ENCODE data around the gene PRKCQ. TPM values are rescaled to one million over a fixed set of nuclear protein-coding genes. Genes with fewer than 3 reads are reported as not detected.

PRKCQ gene
- total and polyA plus RNA-seq, 2 of the 13 experiments (the other 11 are each of a cell fraction or from before 2014, with no cell fraction given) = 0.13 to 0.35 TPM

DNA sequence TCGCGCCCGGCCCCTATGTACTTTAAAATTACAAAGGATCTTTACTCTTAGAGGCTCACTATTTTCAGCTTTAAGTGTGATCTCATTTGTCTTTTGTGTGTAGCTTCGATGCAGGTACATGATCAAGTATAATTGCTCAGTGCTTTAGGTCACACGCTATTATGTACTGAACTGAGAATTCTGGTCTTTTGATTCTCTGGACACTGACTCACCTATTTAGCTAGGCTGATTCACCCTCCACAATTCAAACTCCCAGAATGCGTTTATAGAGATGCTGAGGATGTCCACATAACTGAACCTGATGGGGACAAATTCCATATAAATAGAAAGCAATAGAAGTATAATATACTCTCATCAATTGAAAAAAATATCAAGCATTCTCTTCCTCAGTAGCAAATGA is 57.8 kb downstream of the PRKCQ start:
- WGBS (ENCODE audit: low lambda C conversion rate) = 51% methylated on average over 6 of the region's 6 CpGs
- Histone ChIP-seq H3K27ac (ENCODE audit: extremely low read length, insufficient read depth, low read length) (no peak overlapping the region), H2AFZ (ENCODE audit: low read length) (no peak overlapping the region), H3K4me3 (replicated peaks in 1 of 3; ENCODE audit: insufficient read depth in 1 of 3, low read depth in 2 of 3, low read length in 3 of 3) (no peak overlapping the region), H4K20me1 (ENCODE audit: insufficient read depth, low read length) (no peaks in the 10 kb centered on the region), H3K27me3 (ENCODE audit: control insufficient read depth in 1 of 2, insufficient read depth in 2 of 2, low read length in 2 of 2) (peaks cover 0 to 9% of the 10 kb centered on the region in 2 experiments; a peak in 2 of 5 replicates), H3K79me2 (ENCODE audit: insufficient read depth, low read length) (no peaks in the 10 kb centered on the region), H3K9ac (ENCODE audit: insufficient read depth, low read depth, low read length) (no peak overlapping the region), H3K4me1 (ENCODE audit: insufficient read depth, low read length) (no peaks in the 10 kb centered on the region), H3K36me3 (replicated peaks in 1 of 2; ENCODE audit: control insufficient read depth in 1 of 2, insufficient read depth in 2 of 2, low read length in 2 of 2) (no peaks in the 10 kb centered on the region), H3K9me3 (ENCODE audit: low read length) (no peaks in the 10 kb centered on the region), H3K4me2 (ENCODE audit: low read depth, low read length) (no peak overlapping the region)
- no peak for ATAC-seq
- BruUV-seq (replicated peaks) = no TSS peak
- ChIA-PET CTCF (ENCODE audit: low intra/inter-chr PET ratio, low total read pairs) (no interaction called here), POLR2A (no interaction called here)
- no peak for TF ChIP-seq ZNF431 (CRISPR knock-in tag; IDR thresholded peaks at IDR 0.05; ENCODE audit: borderline replicate concordance, low read depth)
- TF ChIP-seq, protein P1, sequence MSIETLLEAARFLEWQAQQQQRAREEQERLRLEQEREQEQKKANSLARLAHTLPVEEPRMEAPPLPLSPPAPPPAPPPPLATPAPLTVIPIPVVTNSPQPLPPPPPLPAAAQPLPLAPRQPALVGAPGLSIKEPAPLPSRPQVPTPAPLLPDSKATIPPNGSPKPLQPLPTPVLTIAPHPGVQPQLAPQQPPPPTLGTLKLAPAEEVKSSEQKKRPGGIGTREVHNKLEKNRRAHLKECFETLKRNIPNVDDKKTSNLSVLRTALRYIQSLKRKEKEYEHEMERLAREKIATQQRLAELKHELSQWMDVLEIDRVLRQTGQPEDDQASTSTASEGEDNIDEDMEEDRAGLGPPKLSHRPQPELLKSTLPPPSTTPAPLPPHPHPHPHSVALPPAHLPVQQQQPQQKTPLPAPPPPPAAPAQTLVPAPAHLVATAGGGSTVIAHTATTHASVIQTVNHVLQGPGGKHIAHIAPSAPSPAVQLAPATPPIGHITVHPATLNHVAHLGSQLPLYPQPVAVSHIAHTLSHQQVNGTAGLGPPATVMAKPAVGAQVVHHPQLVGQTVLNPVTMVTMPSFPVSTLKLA (IDR thresholded peaks at IDR 0.05) = no peak
- no peak for DNase-seq (ENCODE audit: low spot score)
- intact Hi-C loops (cut with micrococcal nuclease; ENCODE audit: unreplicated experiment) = no loop called here
- in situ Hi-C loops (cut with HindIII; ENCODE audit: extremely low pct_ligation_motif_present, low pct_unique_long_range_greater_than_20kb) = no loop called here
- no peak for FAIRE-seq

DNA sequence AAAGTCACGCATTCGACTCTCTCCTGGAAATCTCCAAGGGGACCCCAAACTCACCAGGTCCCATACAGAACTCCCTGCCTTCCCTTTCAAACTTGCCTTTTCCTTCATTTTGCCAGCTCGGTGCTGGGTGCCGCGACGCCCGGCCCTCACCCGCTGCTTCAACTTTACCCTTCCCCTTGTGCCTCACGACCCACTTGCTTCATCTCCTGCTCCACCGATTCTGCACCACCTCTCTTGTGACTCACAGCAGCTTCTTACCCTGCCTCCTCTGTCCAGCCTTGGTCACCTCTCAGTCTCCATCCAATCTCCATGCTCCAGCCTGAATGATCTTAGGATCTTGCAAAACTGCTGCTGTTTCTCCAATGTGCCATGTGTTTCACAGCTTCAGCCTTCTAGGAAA is 59.9 kb downstream of the PRKCQ start:
- Histone ChIP-seq H3K27me3 (ENCODE audit: control insufficient read depth in 1 of 2, insufficient read depth in 2 of 2, low read length in 2 of 2) (peaks cover 0 to 19% of the 10 kb centered on the region in 2 experiments; a peak in 2 of 5 replicates), H3K9ac (ENCODE audit: insufficient read depth, low read depth, low read length) (no peak overlapping the region), H3K79me2 (ENCODE audit: insufficient read depth, low read length) (no peaks in the 10 kb centered on the region), H3K4me3 (replicated peaks in 1 of 3; ENCODE audit: insufficient read depth in 1 of 3, low read depth in 2 of 3, low read length in 3 of 3) (no peak overlapping the region), H3K27ac (ENCODE audit: extremely low read length, insufficient read depth, low read length) (no peak overlapping the region), H3K4me2 (ENCODE audit: low read depth, low read length) (no peak overlapping the region), H3K4me1 (ENCODE audit: insufficient read depth, low read length) (no peaks in the 10 kb centered on the region), H3K9me3 (ENCODE audit: low read length) (no peaks in the 10 kb centered on the region), H3K36me3 (replicated peaks in 1 of 2; ENCODE audit: control insufficient read depth in 1 of 2, insufficient read depth in 2 of 2, low read length in 2 of 2) (no peaks in the 10 kb centered on the region), H4K20me1 (ENCODE audit: insufficient read depth, low read length) (no peaks in the 10 kb centered on the region), H2AFZ (ENCODE audit: low read length) (no peak overlapping the region)
- intact Hi-C loops (cut with micrococcal nuclease; ENCODE audit: unreplicated experiment) (no loop called here), in situ Hi-C loops (cut with HindIII; ENCODE audit: extremely low pct_ligation_motif_present, low pct_unique_long_range_greater_than_20kb) (no loop called here)
- CTCF ChIA-PET (ENCODE audit: low intra/inter-chr PET ratio, low total read pairs) = no interaction called here
- POLR2A ChIA-PET = no interaction called here
- DNase-seq (ENCODE audit: low spot score) (no peak), FAIRE-seq (no peak), ATAC-seq (no peak)
- BruUV-seq (replicated peaks) = no TSS peak
- WGBS (ENCODE audit: low lambda C conversion rate) = 45% methylated on average over 9 of the region's 10 CpGs
- no peak for TF ChIP-seq HOXA7 (CRISPR knock-in tag; IDR thresholded peaks at IDR 0.05)
- no peak for TF ChIP-seq GTF2F1 (IDR thresholded peaks at IDR 0.05; ENCODE audit: low read length)
- TF ChIP-seq PPARG (CRISPR knock-in tag; conservative IDR thresholded peaks at IDR 0.05) = no peak
- TF ChIP-seq MEIS2 (CRISPR knock-in tag; IDR thresholded peaks at IDR 0.05) = no peak
- TF ChIP-seq ZNF556 (CRISPR knock-in tag; IDR thresholded peaks at IDR 0.05; ENCODE audit: borderline replicate concordance) = no peak
- TF ChIP-seq PCBP1 (IDR thresholded peaks at IDR 0.05; ENCODE audit: borderline replicate concordance, low read depth, low read length) = no peak
- no peak for TF ChIP-seq KMT2A (CRISPR knock-in tag; IDR thresholded peaks at IDR 0.05)
- no peak for TF ChIP-seq ZBTB20 (CRISPR knock-in tag; IDR thresholded peaks at IDR 0.05; ENCODE audit: borderline replicate concordance, low read depth)
- no peak for TF ChIP-seq SAFB2 (CRISPR knock-in tag; IDR thresholded peaks at IDR 0.05; ENCODE audit: borderline replicate concordance, low read depth)
- no peak for TF ChIP-seq ZBTB1 (CRISPR knock-in tag; IDR thresholded peaks at IDR 0.05; ENCODE audit: borderline replicate concordance)
- TF ChIP-seq DNMT1 (CRISPR knock-in tag; IDR thresholded peaks at IDR 0.05) = no peak
- no peak for TF ChIP-seq DR1 (CRISPR knock-in tag; IDR thresholded peaks at IDR 0.05)
- TF ChIP-seq GZF1 (CRISPR knock-in tag; IDR thresholded peaks at IDR 0.05) = no peak
- TF ChIP-seq, protein P2, sequence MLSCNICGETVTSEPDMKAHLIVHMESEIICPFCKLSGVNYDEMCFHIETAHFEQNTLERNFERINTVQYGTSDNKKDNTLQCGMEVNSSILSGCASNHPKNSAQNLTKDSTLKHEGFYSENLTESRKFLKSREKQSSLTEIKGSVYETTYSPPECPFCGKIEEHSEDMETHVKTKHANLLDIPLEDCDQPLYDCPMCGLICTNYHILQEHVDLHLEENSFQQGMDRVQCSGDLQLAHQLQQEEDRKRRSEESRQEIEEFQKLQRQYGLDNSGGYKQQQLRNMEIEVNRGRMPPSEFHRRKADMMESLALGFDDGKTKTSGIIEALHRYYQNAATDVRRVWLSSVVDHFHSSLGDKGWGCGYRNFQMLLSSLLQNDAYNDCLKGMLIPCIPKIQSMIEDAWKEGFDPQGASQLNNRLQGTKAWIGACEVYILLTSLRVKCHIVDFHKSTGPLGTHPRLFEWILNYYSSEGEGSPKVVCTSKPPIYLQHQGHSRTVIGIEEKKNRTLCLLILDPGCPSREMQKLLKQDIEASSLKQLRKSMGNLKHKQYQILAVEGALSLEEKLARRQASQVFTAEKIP (CRISPR knock-in tag; IDR thresholded peaks at IDR 0.05; ENCODE audit: borderline replicate concordance) = no peak
- TF ChIP-seq REL (CRISPR knock-in tag; conservative IDR thresholded peaks at IDR 0.05) = no peak
- TF ChIP-seq ZNF550 (CRISPR knock-in tag; IDR thresholded peaks at IDR 0.05; ENCODE audit: borderline replicate concordance) = no peak

All from HepG2 (cell line).